ENCODE data around the gene THSD4. TPM values are rescaled to one million over a fixed set of nuclear protein-coding genes. Genes with fewer than 3 reads are reported as not detected.

The THSD4 gene
- polyA plus RNA-seq, 3 donors: 30.2 to 36.6 (median 36.3) TPM

GRCh38 chr15:71773206-71773859, 658.1 kb downstream of the THSD4 start:
- DNase-seq (ENCODE audit: extremely low read depth in 1 of 11, low read depth in 9 of 11, low spot score in 4 of 11): no peak

- no peak for DNase-seq (ENCODE audit: extremely low read depth in 1 of 11, low read depth in 9 of 11, low spot score in 4 of 11)
Measured at GRCh38 chr15:71775856-71776255, 660.6 kb downstream of the THSD4 start.

- no peak for DNase-seq (ENCODE audit: extremely low read depth in 1 of 11, low read depth in 9 of 11, low spot score in 4 of 11)
Measured at GRCh38 chr15:71776304-71776703, 661.0 kb downstream of the THSD4 start.

GRCh38 chr15:71777216-71777943, 662.1 kb downstream of the THSD4 start:
- no peak for DNase-seq (ENCODE audit: extremely low read depth in 1 of 11, low read depth in 9 of 11, low spot score in 4 of 11)

- no peak for DNase-seq (ENCODE audit: extremely low read depth in 1 of 11, low read depth in 9 of 11, low spot score in 4 of 11)
Measured at GRCh38 chr15:71779073-71779797, 664.0 kb downstream of the THSD4 start.

GRCh38 chr15:71780115-71780976, 665.1 kb downstream of the THSD4 start:
- peak in 6 of 11 donors; percentile 41 to 64 (median 56) for DNase-seq (ENCODE audit: extremely low read depth in 1 of 11, low read depth in 9 of 11, low spot score in 4 of 11)

GRCh38 chr15:71781179-71781964, 666.1 kb downstream of the THSD4 start:
- no peak for DNase-seq (ENCODE audit: extremely low read depth in 1 of 11, low read depth in 9 of 11, low spot score in 4 of 11)

- no peak for DNase-seq (ENCODE audit: extremely low read depth in 1 of 11, low read depth in 9 of 11, low spot score in 4 of 11)
Measured at GRCh38 chr15:71781965-71782265, 666.6 kb downstream of the THSD4 start.

GRCh38 chr15:71782422-71783165, 667.3 kb downstream of the THSD4 start:
- DNase-seq (ENCODE audit: extremely low read depth in 1 of 11, low read depth in 9 of 11, low spot score in 4 of 11): no peak

GRCh38 chr15:71784719-71785118, 669.4 kb downstream of the THSD4 start:
- no peak for DNase-seq (ENCODE audit: extremely low read depth in 1 of 11, low read depth in 9 of 11, low spot score in 4 of 11)

GRCh38 chr15:71785996-71786395, 670.7 kb downstream of the THSD4 start:
- no peak for DNase-seq (ENCODE audit: extremely low read depth in 1 of 11, low read depth in 9 of 11, low spot score in 4 of 11)

- DNase-seq (ENCODE audit: extremely low read depth in 1 of 11, low read depth in 9 of 11, low spot score in 4 of 11): no peak
Measured at GRCh38 chr15:71786673-71787072, 671.4 kb downstream of the THSD4 start.

GRCh38 chr15:71788646-71789579, 673.6 kb downstream of the THSD4 start:
- DNase-seq (ENCODE audit: extremely low read depth in 1 of 11, low read depth in 9 of 11, low spot score in 4 of 11): no peak

- no peak for DNase-seq (ENCODE audit: extremely low read depth in 1 of 11, low read depth in 9 of 11, low spot score in 4 of 11)
Measured at GRCh38 chr15:71789616-71790015, 674.3 kb downstream of the THSD4 start.

GRCh38 chr15:71790081-71790480, 674.8 kb downstream of the THSD4 start:
- DNase-seq (ENCODE audit: extremely low read depth in 1 of 11, low read depth in 9 of 11, low spot score in 4 of 11): no peak

GRCh38 chr15:71791975-71792374, 676.7 kb downstream of the THSD4 start:
- DNase-seq (ENCODE audit: extremely low read depth in 1 of 11, low read depth in 9 of 11, low spot score in 4 of 11): no peak

GRCh38 chr15:71792521-71792920, 677.2 kb downstream of the THSD4 start:
- peak in 1 of 11 donors; percentile 56 for DNase-seq (ENCODE audit: extremely low read depth in 1 of 11, low read depth in 9 of 11, low spot score in 4 of 11)

All from renal cortex interstitium (tissue), 11 donors.